ENCODE data around the gene CACNA1C. TPM values are rescaled to one million over a fixed set of nuclear protein-coding genes. Genes with fewer than 3 reads are reported as not detected.
"Not testable (repeated sequence)": the region's sequence is repeated elsewhere in the genome, so short reads cannot be mapped to it uniquely, and the experiment has no call there.

CACNA1C gene
- total RNA-seq, 2 donors from 2014 or later, result 0.05 to 0.31 TPM

- DNase-seq (ENCODE audit: low spot score in 2 of 2), result peak in 1 of 2 donors; percentile 44
- H3K27ac Mint-ChIP-seq, result peak overlapping the region in 1 of 2 donors; percentile 37
- peaks cover 0 to 5% of the 10 kb centered on the region in 2 donors for H3K9me3 Mint-ChIP-seq
- no peak for ATAC-seq
- peaks cover 0 to 6% of the 10 kb centered on the region in 2 donors for H3K36me3 Mint-ChIP-seq
These were observed 627.3 kb downstream of the CACNA1C start for GRCh38 chr12:2679816-2680675.

GRCh38 chr12:2680676-2681039 is 627.9 kb downstream of the CACNA1C start:
- ATAC-seq, result no peak
- Mint-ChIP-seq H3K36me3 (peaks cover 0 to 6% of the 10 kb centered on the region in 2 donors), H3K9me3 (peaks cover 0 to 5% of the 10 kb centered on the region in 2 donors), H3K27ac (peak overlapping the region in 1 of 2 donors; percentile 37)
- no peak for DNase-seq (ENCODE audit: low spot score in 2 of 2)

GRCh38 chr12:2681450-2682205 is 628.8 kb downstream of the CACNA1C start:
- Mint-ChIP-seq H3K9me3 (peaks cover 0 to 5% of the 10 kb centered on the region in 2 donors), H3K36me3 (peaks cover 0 to 6% of the 10 kb centered on the region in 2 donors), H3K27ac (peak overlapping the region; percentile 15 to 71)
- DNase-seq (ENCODE audit: low spot score in 2 of 2) (peak in 1 of 2 donors; percentile 42), ATAC-seq (peak in 1 of 2 donors; percentile 7)

- peaks cover 0 to 5% of the 10 kb centered on the region in 2 donors for H3K9me3 Mint-ChIP-seq
- H3K27ac Mint-ChIP-seq, result peak overlapping the region; percentile 71 to 99
- H3K36me3 Mint-ChIP-seq, result peaks cover 0 to 6% of the 10 kb centered on the region in 2 donors
- DNase-seq (ENCODE audit: low spot score in 2 of 2) (peak; percentile 33), ATAC-seq (peak in 1 of 2 donors; percentile 64)
These were observed 629.8 kb downstream of the CACNA1C start for GRCh38 chr12:2682296-2683251.

GRCh38 chr12:2683283-2684025 is 630.7 kb downstream of the CACNA1C start:
- ATAC-seq, result peak; percentile 77 to 92
- DNase-seq (ENCODE audit: low spot score in 2 of 2), result peak in 1 of 2 donors; percentile 53
- peaks cover 0 to 6% of the 10 kb centered on the region in 2 donors for H3K36me3 Mint-ChIP-seq
- H3K27ac Mint-ChIP-seq, result peak overlapping the region in 1 of 2 donors; percentile 61
- H3K9me3 Mint-ChIP-seq, result peaks cover 0 to 5% of the 10 kb centered on the region in 2 donors

GRCh38 chr12:2684026-2684325 is 631.2 kb downstream of the CACNA1C start:
- H3K36me3 Mint-ChIP-seq, ATAC-seq, H3K9me3 Mint-ChIP-seq: not testable (repeated sequence)
- H3K27ac Mint-ChIP-seq, result peak overlapping the region in 1 of 2 donors; percentile 61
- DNase-seq (ENCODE audit: low spot score in 2 of 2), result peak in 1 of 2 donors; percentile 41

GRCh38 chr12:2685620-2686279 is 633.0 kb downstream of the CACNA1C start:
- ATAC-seq, H3K27ac Mint-ChIP-seq, H3K9me3 Mint-ChIP-seq, H3K36me3 Mint-ChIP-seq: not testable (repeated sequence)
- DNase-seq (ENCODE audit: low spot score in 2 of 2), result peak in 1 of 2 donors; percentile 48

- peaks cover 0 to 5% of the 10 kb centered on the region in 2 donors for H3K9me3 Mint-ChIP-seq
- H3K36me3 Mint-ChIP-seq, result peaks cover 4 to 6% of the 10 kb centered on the region in 2 donors
- no peak overlapping the region for H3K27ac Mint-ChIP-seq
- ATAC-seq, result no peak
- peak in 1 of 2 donors; percentile 40 for DNase-seq (ENCODE audit: low spot score in 2 of 2)
These were observed 633.5 kb downstream of the CACNA1C start for GRCh38 chr12:2686280-2686646.

GRCh38 chr12:2687058-2687457 is 634.3 kb downstream of the CACNA1C start:
- no peak for ATAC-seq
- H3K36me3 Mint-ChIP-seq, result peaks cover 6 to 8% of the 10 kb centered on the region in 2 donors
- DNase-seq (ENCODE audit: low spot score in 2 of 2), result no peak
- peaks cover 0 to 5% of the 10 kb centered on the region in 2 donors for H3K9me3 Mint-ChIP-seq
- H3K27ac Mint-ChIP-seq, result no peak overlapping the region

- no peak for ATAC-seq
- peaks cover 3 to 10% of the 10 kb centered on the region in 2 donors for H3K36me3 Mint-ChIP-seq
- H3K27ac Mint-ChIP-seq, result peak overlapping the region in 1 of 2 donors; percentile 18
- H3K9me3 Mint-ChIP-seq, result peaks cover 0 to 2% of the 10 kb centered on the region in 2 donors
- DNase-seq (ENCODE audit: low spot score in 2 of 2), result peak in 1 of 2 donors; percentile 14
These were observed 634.9 kb downstream of the CACNA1C start for GRCh38 chr12:2687726-2688125.

- DNase-seq (ENCODE audit: low spot score in 2 of 2) (peak in 1 of 2 donors; percentile 52), ATAC-seq (no peak)
- Mint-ChIP-seq H3K9me3 (no peaks in the 10 kb centered on the region), H3K36me3 (peaks cover 0 to 10% of the 10 kb centered on the region in 2 donors), H3K27ac (no peak overlapping the region)
These were observed 635.7 kb downstream of the CACNA1C start for GRCh38 chr12:2688381-2688931.

GRCh38 chr12:2689393-2689792 is 636.6 kb downstream of the CACNA1C start:
- Mint-ChIP-seq H3K27ac (peak overlapping the region in 1 of 2 donors; percentile 86), H3K36me3 (peaks cover 0 to 10% of the 10 kb centered on the region in 2 donors), H3K9me3 (no peaks in the 10 kb centered on the region)
- peak in 1 of 2 donors; percentile 43 for DNase-seq (ENCODE audit: low spot score in 2 of 2)
- ATAC-seq, result no peak

GRCh38 chr12:2689879-2690278 is 637.1 kb downstream of the CACNA1C start:
- H3K9me3 Mint-ChIP-seq, result no peaks in the 10 kb centered on the region
- peak overlapping the region in 1 of 2 donors; percentile 86 for H3K27ac Mint-ChIP-seq
- ATAC-seq (no peak), DNase-seq (ENCODE audit: low spot score in 2 of 2) (peak in 1 of 2 donors; percentile 47)
- peaks cover 0 to 10% of the 10 kb centered on the region in 2 donors for H3K36me3 Mint-ChIP-seq

GRCh38 chr12:2690348-2691005 is 637.7 kb downstream of the CACNA1C start:
- Mint-ChIP-seq H3K36me3 (peaks cover 0 to 10% of the 10 kb centered on the region in 2 donors), H3K9me3 (no peaks in the 10 kb centered on the region), H3K27ac (peak overlapping the region in 1 of 2 donors; percentile 86)
- DNase-seq (ENCODE audit: low spot score in 2 of 2) (no peak), ATAC-seq (peak in 1 of 2 donors; percentile 0)

Data from activated naive CD4-positive, alpha-beta T cell treated with anti-CD3 and anti-CD28 coated beads, Interleukin-2, amount 50 U/mL, for 72 hours (primary cell).